Thyroid gland (tissue), 4 donors: ENCODE results near the gene HMCES.

ENCODE experiments used
- POLR2A ChIP-seq, 2 donors: fragments of 450-650 bp; IDR thresholded peaks; one replicate each; pipeline ENCODE4 v1.6.1; 2017; ENCODE audit warnings: antibody characterized with exemption in 2 of 2, mild to moderate bottlenecking in 2 of 2, moderate library complexity in 1 of 2
- TF ChIP-seq, protein P1 (sequence below), 6 experiments: fragments of 200-600 bp in 3 of 6; fragments of 450-650 bp in 3 of 6; sonication (generic) in 3 of 6; IDR thresholded peaks; one replicate each; pipeline ENCODE4 v1.5.1; 2016 to 2019; ENCODE audit warnings: antibody characterized with exemption in 6 of 6, mild to moderate bottlenecking in 2 of 6, inconsistent platforms in 1 of 6, moderate library complexity in 1 of 6

DNA sequence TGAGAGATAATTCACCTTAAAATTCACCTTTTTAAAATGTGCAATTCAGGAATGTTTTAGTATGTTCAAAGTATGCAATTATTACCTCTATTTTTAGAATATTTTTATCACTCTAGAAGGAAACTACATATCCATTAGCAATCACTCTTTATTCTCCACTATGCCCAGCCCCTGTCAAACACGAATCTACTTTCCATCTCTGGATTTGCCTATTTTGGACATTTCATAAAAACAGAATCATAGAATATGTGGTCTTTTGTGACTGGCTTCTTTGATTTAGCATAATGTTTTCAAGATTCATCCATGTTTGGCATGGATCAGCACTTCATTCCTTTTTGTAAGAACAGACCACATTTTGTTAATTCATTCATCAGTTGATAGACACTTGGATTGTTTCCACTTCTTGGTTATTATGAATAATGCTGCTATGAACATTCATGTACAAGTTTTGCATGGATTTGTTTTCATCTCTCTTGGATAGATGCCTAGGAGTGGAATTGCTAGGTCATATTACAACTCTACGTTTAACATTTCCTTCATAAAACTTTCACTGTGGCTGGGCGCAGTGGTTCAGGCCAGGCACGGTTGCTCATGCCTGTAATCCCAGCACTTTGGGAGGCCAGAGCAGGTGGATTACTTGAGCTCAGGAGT, 12.7 kb downstream of the HMCES start:
- TF ChIP-seq, protein P1, sequence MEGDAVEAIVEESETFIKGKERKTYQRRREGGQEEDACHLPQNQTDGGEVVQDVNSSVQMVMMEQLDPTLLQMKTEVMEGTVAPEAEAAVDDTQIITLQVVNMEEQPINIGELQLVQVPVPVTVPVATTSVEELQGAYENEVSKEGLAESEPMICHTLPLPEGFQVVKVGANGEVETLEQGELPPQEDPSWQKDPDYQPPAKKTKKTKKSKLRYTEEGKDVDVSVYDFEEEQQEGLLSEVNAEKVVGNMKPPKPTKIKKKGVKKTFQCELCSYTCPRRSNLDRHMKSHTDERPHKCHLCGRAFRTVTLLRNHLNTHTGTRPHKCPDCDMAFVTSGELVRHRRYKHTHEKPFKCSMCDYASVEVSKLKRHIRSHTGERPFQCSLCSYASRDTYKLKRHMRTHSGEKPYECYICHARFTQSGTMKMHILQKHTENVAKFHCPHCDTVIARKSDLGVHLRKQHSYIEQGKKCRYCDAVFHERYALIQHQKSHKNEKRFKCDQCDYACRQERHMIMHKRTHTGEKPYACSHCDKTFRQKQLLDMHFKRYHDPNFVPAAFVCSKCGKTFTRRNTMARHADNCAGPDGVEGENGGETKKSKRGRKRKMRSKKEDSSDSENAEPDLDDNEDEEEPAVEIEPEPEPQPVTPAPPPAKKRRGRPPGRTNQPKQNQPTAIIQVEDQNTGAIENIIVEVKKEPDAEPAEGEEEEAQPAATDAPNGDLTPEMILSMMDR (IDR thresholded peaks at IDR 0.05) = no peak
- no peak for TF ChIP-seq POLR2A (IDR thresholded peaks at IDR 0.05)
